Upper lobe of left lung (tissue), 6 donors: ENCODE data around the gene SPATA32. TPM values are rescaled to one million over a fixed set of nuclear protein-coding genes. Genes with fewer than 3 reads are reported as not detected.

Source experiments
- ATAC-seq, 2 donors: fragments of 200-7000 bp; cut with Tn5 transposase; one replicate each; pipeline ENCODE4 v1.9.1; 2022; ENCODE audit warnings: mild to moderate bottlenecking in 2 of 2, moderate library complexity in 2 of 2; ENCODE audit not compliant: low FRiP score in 2 of 2
- DNase-seq, 2 donors: peaks; one replicate each; pipeline ENCODE4 v3.0.0-alpha.2; 2019 to 2020
- H3K27ac ChIP-seq, 4 donors: fragments of 200-600 bp; sonication (generic); one replicate each; pipeline ENCODE4 v1.5.1; 2016 to 2019
- H3K27me3 ChIP-seq, 4 donors: fragments of 200-600 bp; sonication (generic); one replicate each; pipeline ENCODE4 v1.5.1; 2017 to 2019
- H3K36me3 ChIP-seq, 4 donors: fragments of 200-600 bp; sonication (generic); one replicate each; pipeline ENCODE4 v1.5.1; 2016 to 2019
- H3K4me1 ChIP-seq, 4 donors: fragments of 200-600 bp; sonication (generic); one replicate each; pipeline ENCODE4 v1.5.1; 2018 to 2019
- H3K4me3 ChIP-seq, 4 donors: fragments of 200-600 bp; sonication (generic); one replicate each; pipeline ENCODE4 v1.5.1; 2017 to 2019; ENCODE audit warnings: mild to moderate bottlenecking in 2 of 4, moderate library complexity in 1 of 4
- H3K9me3 ChIP-seq, 4 donors: fragments of 200-600 bp; sonication (generic); one replicate each; pipeline ENCODE4 v1.5.1; 2018 to 2019
- CTCF ChIP-seq, 6 experiments: fragments of 450-650 bp in 4 of 6; fragments of 200-600 bp in 2 of 6; sonication (generic) in 2 of 6; IDR thresholded peaks; one replicate each; pipeline ENCODE4 v1.5.1; 2016 to 2019; ENCODE audit warnings: antibody characterized with exemption in 6 of 6
- EP300 ChIP-seq, 4 donors: sonication (generic); formaldehyde crosslinking; IDR thresholded peaks; one replicate each; pipeline ENCODE4 v1.5.1; 2017; ENCODE audit warnings: antibody characterized with exemption in 4 of 4, control low read depth in 2 of 4
- POLR2A ChIP-seq, 4 donors: fragments of 450-650 bp; IDR thresholded peaks; one replicate each; pipeline ENCODE4 v1.5.1; 2016 to 2017; ENCODE audit warnings: antibody characterized with exemption in 4 of 4, mild to moderate bottlenecking in 2 of 4
- POLR2AphosphoS5 ChIP-seq, 2 donors: sonication (generic); formaldehyde crosslinking; IDR thresholded peaks; one replicate each; pipeline ENCODE4 v1.5.1; 2017; ENCODE audit warnings: antibody characterized with exemption in 2 of 2
- WGBS, 2 donors: methylation state at CpG; one replicate each; pipeline ENCODE4 v1.1.5; 2017 to 2018; 5-methylcytosine and 5-hydroxymethylcytosine counted together
- total RNA-seq, 6 donors: library from RNA; depleted of rRNA in 4 of 6; stranded (reverse); fragments of >200 nt in 4 of 6; gene quantifications; one replicate each; pipeline versions ENCODE4 v1.1.0 to v1.2.1, GENCODE V29; 2016 to 2021
- donor health status: DM: no; HTN: no; CAD: no; lungs with moderate emphysema.
- donor health status: DM: no; HTN: yes; CAD: no; lungs with severe emphysema.

The SPATA32 gene
- total RNA-seq, 6 donors from 2014 or later, result 0.20 TPM; not detected in 5

- ATAC-seq, result peak; percentile 51 to 76
- 51 to 53% methylated on average over 4 to 8 of the region's 11 CpGs for WGBS, 2 donors
Observed at GRCh38 chr17:45225964-45226530, 35.8 kb downstream of the SPATA32 start.

GRCh38 chr17:45225051-45225700 is 36.7 kb downstream of the SPATA32 start:
- WGBS, 2 donors, result 67 to 92% methylated on average over 3 to 7 of the region's 7 CpGs
- Histone ChIP-seq H3K27ac (peak overlapping the region; percentile 65 to 93 (median 86)), H3K27me3 (peaks cover 0 to 6% (median 0%) of the 10 kb centered on the region in 4 donors), H3K4me1 (peaks cover 26 to 74% (median 45%) of the 10 kb centered on the region in 4 donors), H3K36me3 (no peaks in the 10 kb centered on the region), H3K9me3 (no peaks in the 10 kb centered on the region), H3K4me3 (peak overlapping the region in 3 of 4 donors; percentile 54 to 71 (median 70))
- ATAC-seq (no peak), DNase-seq (no peak)
- TF ChIP-seq POLR2AphosphoS5 (IDR thresholded peaks at IDR 0.05), result peak in 1 of 2 donors; percentile 6
- TF ChIP-seq EP300 (IDR thresholded peaks at IDR 0.05), result no peak
- no peak for TF ChIP-seq POLR2A (IDR thresholded peaks at IDR 0.05)

More at GRCh38 chr17:45225964-45226530, 35.8 kb downstream of the SPATA32 start:
- H3K27me3 ChIP-seq, result peaks cover 0 to 6% (median 0%) of the 10 kb centered on the region in 4 donors
- peak; percentile 73 to 81 for TF ChIP-seq POLR2AphosphoS5 (IDR thresholded peaks at IDR 0.05)
- peak in 1 of 4 donors; percentile 75 for TF ChIP-seq POLR2A (IDR thresholded peaks at IDR 0.05)
- TF ChIP-seq CTCF (IDR thresholded peaks at IDR 0.05), result no peak
- TF ChIP-seq EP300 (IDR thresholded peaks at IDR 0.05), result no peak
- peak in 1 of 2 donors; percentile 94 for DNase-seq
- no peaks in the 10 kb centered on the region for H3K36me3 ChIP-seq
- peak overlapping the region; percentile 65 to 93 (median 86) for H3K27ac ChIP-seq
- peak overlapping the region in 3 of 4 donors; percentile 1 to 71 (median 70) for H3K4me3 ChIP-seq
- peaks cover 27 to 81% (median 53%) of the 10 kb centered on the region in 4 donors for H3K4me1 ChIP-seq
- H3K9me3 ChIP-seq, result no peaks in the 10 kb centered on the region

- TF ChIP-seq EP300 (IDR thresholded peaks at IDR 0.05), result no peak
- Histone ChIP-seq H3K36me3 (no peaks in the 10 kb centered on the region), H3K27me3 (peaks cover 0 to 6% (median 0%) of the 10 kb centered on the region in 4 donors), H3K4me3 (peak overlapping the region in 3 of 4 donors; percentile 54 to 71 (median 70)), H3K27ac (peak overlapping the region; percentile 65 to 93 (median 86)), H3K9me3 (no peaks in the 10 kb centered on the region), H3K4me1 (peaks cover 22 to 69% (median 40%) of the 10 kb centered on the region in 4 donors)
- WGBS, 2 donors, result 72 to 89% methylated on average over 1 to 8 of the region's 9 CpGs
- DNase-seq (no peak), ATAC-seq (no peak)
Observed at GRCh38 chr17:45224671-45225050, 37.2 kb downstream of the SPATA32 start.

GRCh38 chr17:45223539-45224528 is 38.1 kb downstream of the SPATA32 start:
- Histone ChIP-seq H3K27ac (peak overlapping the region; percentile 65 to 93 (median 86)), H3K9me3 (no peaks in the 10 kb centered on the region), H3K36me3 (no peaks in the 10 kb centered on the region), H3K4me3 (peak overlapping the region in 3 of 4 donors; percentile 54 to 71 (median 70)), H3K27me3 (peaks cover 0 to 6% (median 0%) of the 10 kb centered on the region in 4 donors), H3K4me1 (peaks cover 23 to 68% (median 34%) of the 10 kb centered on the region in 4 donors)
- TF ChIP-seq POLR2A (IDR thresholded peaks at IDR 0.05) (no peak), EP300 (IDR thresholded peaks at IDR 0.05) (no peak), CTCF (IDR thresholded peaks at IDR 0.05) (no peak), POLR2AphosphoS5 (IDR thresholded peaks at IDR 0.05) (no peak)
- WGBS, 2 donors, result 53 to 71% methylated on average over 4 to 12 of the region's 12 CpGs
- DNase-seq (no peak), ATAC-seq (no peak)

- Histone ChIP-seq H3K4me3 (peak overlapping the region in 3 of 4 donors; percentile 54 to 71 (median 70)), H3K4me1 (peaks cover 19 to 63% (median 28%) of the 10 kb centered on the region in 4 donors), H3K27ac (peak overlapping the region; percentile 65 to 93 (median 86)), H3K36me3 (no peaks in the 10 kb centered on the region), H3K9me3 (no peaks in the 10 kb centered on the region), H3K27me3 (peaks cover 0 to 6% (median 0%) of the 10 kb centered on the region in 4 donors)
- DNase-seq (no peak), ATAC-seq (no peak)
- TF ChIP-seq POLR2AphosphoS5 (IDR thresholded peaks at IDR 0.05) (no peak), CTCF (IDR thresholded peaks at IDR 0.05) (no peak), EP300 (IDR thresholded peaks at IDR 0.05) (no peak), POLR2A (IDR thresholded peaks at IDR 0.05) (no peak)
- 54% methylated on average over 8 of the region's 8 CpGs; no CpG with 5 or more reads in 1 of the 2 donors for WGBS, 2 donors
Observed at GRCh38 chr17:45222996-45223538, 38.8 kb downstream of the SPATA32 start.
